Loucy (cell line): ENCODE data around the gene RYR2.

ENCODE experiments used
- H2AFZ ChIP-seq: fragments of 200-600 bp; sonication (generic); 2 replicates; pipeline ENCODE4 v1.6.0; 2016; ENCODE audit warnings: antibody characterized with exemption, mild to moderate bottlenecking, low read length, moderate library complexity
- H3F3A ChIP-seq: fragments of 200-600 bp; 2 replicates; pipeline ENCODE4 v1.6.0; 2016; ENCODE audit warnings: antibody characterized with exemption, low read depth, mild to moderate bottlenecking
- H3K27me3 ChIP-seq: fragments of 200-600 bp; sonication (generic); 2 replicates; pipeline ENCODE4 v1.6.1; 2014; ENCODE audit warnings: low read length, mild to moderate bottlenecking; ENCODE audit not compliant: insufficient read depth, poor library complexity, severe bottlenecking
- H3K36me3 ChIP-seq: fragments of 200-600 bp; sonication (generic); 2 replicates; pipeline ENCODE4 v1.6.1; 2016; ENCODE audit warnings: low read length; ENCODE audit not compliant: insufficient read depth
- H3K4me1 ChIP-seq: fragments of 200-600 bp; sonication (generic); 2 replicates; pipeline ENCODE4 v1.5.1; 2014; ENCODE audit warnings: low read length, mild to moderate bottlenecking; ENCODE audit not compliant: insufficient read depth, poor library complexity, severe bottlenecking
- H3K4me2 ChIP-seq: fragments of 200-600 bp; sonication (generic); 2 replicates; pipeline ENCODE4 v1.6.0; 2014; ENCODE audit warnings: antibody characterized with exemption, low read length, low read depth, mild to moderate bottlenecking; ENCODE audit not compliant: poor library complexity, severe bottlenecking
- H3K4me3 ChIP-seq: fragments of 200-600 bp; sonication (generic); 2 replicates; pipeline ENCODE4 v1.5.1; 2014; ENCODE audit warnings: low read length, mild to moderate bottlenecking, mixed read lengths; ENCODE audit not compliant: poor library complexity, severe bottlenecking
- H3K79me2 ChIP-seq: fragments of 200-600 bp; sonication (generic); 2 replicates; pipeline ENCODE4 v1.6.1; 2014; ENCODE audit warnings: low read length; ENCODE audit not compliant: insufficient read depth
- H3K9ac ChIP-seq: fragments of 200-600 bp; sonication (generic); 2 replicates; pipeline ENCODE4 v1.6.0; 2014; ENCODE audit warnings: mild to moderate bottlenecking, low read depth, low read length, moderate library complexity; ENCODE audit not compliant: poor library complexity, severe bottlenecking
- H3K9me2 ChIP-seq: fragments of 200-600 bp; sonication (generic); replicated peaks from 2 replicates; pipeline ENCODE4 v1.6.1; 2016; ENCODE audit warnings: low read depth, low read length, mixed read lengths
- H3K9me3 ChIP-seq: fragments of 200-600 bp; sonication (generic); 2 replicates; pipeline ENCODE4 v1.6.1; 2014; ENCODE audit warnings: mild to moderate bottlenecking, antibody characterized with exemption, low read length, low read depth; ENCODE audit not compliant: insufficient read depth
- H4K20me1 ChIP-seq: fragments of 200-600 bp; sonication (generic); 2 replicates; pipeline ENCODE4 v1.6.0; 2014; ENCODE audit warnings: antibody characterized with exemption, low read length, mild to moderate bottlenecking; ENCODE audit not compliant: insufficient read depth, poor library complexity, severe bottlenecking
- EZH2phosphoT487 ChIP-seq: fragments of 200-600 bp; IDR thresholded peaks from 2 replicates; pipeline ENCODE4 v1.6.1; 2018; ENCODE audit warnings: antibody characterized with exemption, mild to moderate bottlenecking, moderate library complexity, borderline replicate concordance
- TF ChIP-seq, protein P1 (sequence below): fragments of 200-600 bp; sonication (generic); conservative IDR thresholded peaks from 2 replicates; pipeline ENCODE4 v1.5.1; 2014; ENCODE audit warnings: mild to moderate bottlenecking, antibody characterized with exemption, low read length

RYR2 gene

DNA sequence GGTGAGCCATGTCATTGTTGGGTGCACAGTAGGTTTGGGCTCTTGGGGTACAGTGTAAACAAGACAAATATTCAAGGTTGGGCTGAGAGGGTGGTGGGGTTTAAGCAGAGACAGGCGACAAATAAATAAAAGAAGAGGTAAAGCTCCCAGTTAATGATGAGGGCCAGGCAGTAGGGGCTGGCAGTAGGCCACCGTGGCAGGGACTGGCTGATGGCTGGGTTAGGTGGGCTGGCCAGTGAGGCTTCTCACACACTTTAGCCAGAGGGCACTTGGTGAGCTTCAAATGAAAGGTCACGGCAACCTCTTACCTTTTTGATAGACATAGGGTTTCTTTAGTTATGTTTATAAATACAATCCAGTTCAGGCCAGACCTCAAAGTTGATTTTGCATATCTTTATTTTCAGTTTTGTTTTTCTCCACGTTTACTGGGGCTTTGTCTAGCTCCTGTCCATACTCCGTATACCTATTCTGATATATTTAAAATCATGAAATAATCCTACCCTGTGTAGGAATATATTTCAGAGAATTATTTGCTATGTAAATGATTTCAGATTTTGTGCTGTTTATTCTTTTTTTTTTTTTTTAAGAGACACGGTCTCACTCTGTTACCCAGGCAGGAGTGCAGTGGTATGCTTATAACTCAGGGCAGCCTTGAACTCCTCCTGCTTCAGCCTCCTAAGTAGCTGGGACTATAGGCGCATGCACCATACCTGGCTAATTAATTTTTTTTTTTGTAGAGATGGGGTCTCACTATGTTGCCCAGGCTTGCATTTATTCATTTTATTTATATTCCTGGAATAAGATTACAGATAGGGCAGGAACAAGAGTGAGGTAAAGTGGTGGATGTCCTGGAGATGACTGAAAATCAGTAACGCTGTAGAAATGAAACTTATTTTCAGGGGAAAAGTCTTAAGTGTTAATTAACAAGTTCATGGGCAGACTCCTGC is 122.7 kb downstream of the RYR2 start:
- H3K4me2 ChIP-seq, result no peak overlapping the region
- H4K20me1 ChIP-seq, result no peaks in the 10 kb centered on the region
- TF ChIP-seq, protein P1, sequence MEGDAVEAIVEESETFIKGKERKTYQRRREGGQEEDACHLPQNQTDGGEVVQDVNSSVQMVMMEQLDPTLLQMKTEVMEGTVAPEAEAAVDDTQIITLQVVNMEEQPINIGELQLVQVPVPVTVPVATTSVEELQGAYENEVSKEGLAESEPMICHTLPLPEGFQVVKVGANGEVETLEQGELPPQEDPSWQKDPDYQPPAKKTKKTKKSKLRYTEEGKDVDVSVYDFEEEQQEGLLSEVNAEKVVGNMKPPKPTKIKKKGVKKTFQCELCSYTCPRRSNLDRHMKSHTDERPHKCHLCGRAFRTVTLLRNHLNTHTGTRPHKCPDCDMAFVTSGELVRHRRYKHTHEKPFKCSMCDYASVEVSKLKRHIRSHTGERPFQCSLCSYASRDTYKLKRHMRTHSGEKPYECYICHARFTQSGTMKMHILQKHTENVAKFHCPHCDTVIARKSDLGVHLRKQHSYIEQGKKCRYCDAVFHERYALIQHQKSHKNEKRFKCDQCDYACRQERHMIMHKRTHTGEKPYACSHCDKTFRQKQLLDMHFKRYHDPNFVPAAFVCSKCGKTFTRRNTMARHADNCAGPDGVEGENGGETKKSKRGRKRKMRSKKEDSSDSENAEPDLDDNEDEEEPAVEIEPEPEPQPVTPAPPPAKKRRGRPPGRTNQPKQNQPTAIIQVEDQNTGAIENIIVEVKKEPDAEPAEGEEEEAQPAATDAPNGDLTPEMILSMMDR, result no peak
- TF ChIP-seq EZH2phosphoT487, result no peak
- no peaks in the 10 kb centered on the region for H3K79me2 ChIP-seq
- H3K9ac ChIP-seq, result no peak overlapping the region
- no peaks in the 10 kb centered on the region for H3K4me1 ChIP-seq
- H3K4me3 ChIP-seq, result no peak overlapping the region
- H3F3A ChIP-seq, result no peaks in the 10 kb centered on the region
- no peaks in the 10 kb centered on the region for H3K9me2 ChIP-seq
- H3K27me3 ChIP-seq, result no peaks in the 10 kb centered on the region
- no peaks in the 10 kb centered on the region for H3K9me3 ChIP-seq
- no peak overlapping the region for H2AFZ ChIP-seq
- no peaks in the 10 kb centered on the region for H3K36me3 ChIP-seq

DNA sequence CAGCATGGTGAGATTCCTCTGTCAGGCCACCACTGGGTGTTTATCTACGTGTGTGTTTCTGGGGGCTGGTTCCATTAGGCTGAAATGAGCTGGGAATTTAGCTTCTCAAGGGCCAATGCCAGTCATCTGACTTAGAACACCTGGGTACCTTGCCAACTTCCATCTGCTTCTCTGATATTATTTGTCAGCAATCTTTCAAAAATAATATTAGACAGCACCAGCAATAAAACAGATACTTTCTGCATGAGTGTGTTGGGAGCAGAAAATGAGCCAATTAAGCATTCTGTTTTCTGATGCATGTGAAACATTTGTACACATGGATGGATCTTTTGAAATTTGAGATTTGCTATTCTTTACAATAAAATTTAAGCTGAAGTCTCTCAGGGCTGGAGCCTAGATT is 124.1 kb downstream of the RYR2 start:
- TF ChIP-seq, protein P1, result no peak
- no peak for TF ChIP-seq EZH2phosphoT487
- Histone ChIP-seq H3K79me2 (no peaks in the 10 kb centered on the region), H4K20me1 (no peaks in the 10 kb centered on the region)

DNA sequence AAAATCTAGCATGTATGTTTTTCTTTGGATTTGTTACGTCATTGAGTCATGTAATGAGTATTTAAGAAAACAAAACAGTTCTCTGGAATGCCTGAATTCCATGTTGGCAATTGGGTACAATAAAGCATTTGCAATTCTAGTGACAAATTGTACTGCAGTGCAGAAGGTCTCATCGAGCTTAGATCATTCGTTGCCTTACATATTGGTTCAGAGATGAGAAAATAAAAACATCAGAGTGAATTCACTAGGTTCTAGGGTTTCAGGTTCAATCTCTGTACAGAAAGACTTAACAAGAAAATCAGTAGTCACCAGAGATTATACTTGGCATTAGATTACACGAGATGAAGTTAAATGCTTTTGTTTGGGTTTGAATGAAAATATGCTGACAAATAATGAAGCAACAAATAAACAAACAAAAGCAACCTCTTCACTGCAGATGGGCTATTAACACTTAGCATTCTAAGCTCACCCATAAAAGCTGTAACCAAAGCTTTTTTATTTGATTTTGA is 124.7 kb downstream of the RYR2 start:
- H2AFZ ChIP-seq, result no peak overlapping the region
- H3K4me3 ChIP-seq, result no peak overlapping the region
- no peaks in the 10 kb centered on the region for H3K9me2 ChIP-seq
- H4K20me1 ChIP-seq, result no peaks in the 10 kb centered on the region
- H3K36me3 ChIP-seq, result no peaks in the 10 kb centered on the region
- no peaks in the 10 kb centered on the region for H3K9me3 ChIP-seq
- H3K9ac ChIP-seq, result no peak overlapping the region
- no peaks in the 10 kb centered on the region for H3K79me2 ChIP-seq
- H3K27me3 ChIP-seq, result no peaks in the 10 kb centered on the region
- H3K4me1 ChIP-seq, result no peaks in the 10 kb centered on the region
- no peak for TF ChIP-seq EZH2phosphoT487
- TF ChIP-seq, protein P1, result no peak
- no peak overlapping the region for H3K4me2 ChIP-seq
- H3F3A ChIP-seq, result no peaks in the 10 kb centered on the region

More for the DNA sequence above, 124.1 kb downstream of the RYR2 start:
- H3K9me3 ChIP-seq, result no peaks in the 10 kb centered on the region
- H3K9ac ChIP-seq, result no peak overlapping the region
- no peaks in the 10 kb centered on the region for H3K27me3 ChIP-seq
- no peak overlapping the region for H3K4me2 ChIP-seq
- H2AFZ ChIP-seq, result no peak overlapping the region
- no peaks in the 10 kb centered on the region for H3K9me2 ChIP-seq
- H3K4me1 ChIP-seq, result no peaks in the 10 kb centered on the region
- H3F3A ChIP-seq, result no peaks in the 10 kb centered on the region
- H3K36me3 ChIP-seq, result no peaks in the 10 kb centered on the region
- H3K4me3 ChIP-seq, result no peak overlapping the region
